Stimulated activated CD8-positive, alpha-beta memory T cell treated with anti-CD3 and anti-CD28 coated beads, Interleukin-7, amount 100 ng/mL, for 48 hours (primary cell): ENCODE data around the gene TRAF3IP1.
"Not testable (repeated sequence)": the region's sequence is repeated elsewhere in the genome, so short reads cannot be mapped to it uniquely, and the experiment has no call there.

Experiments
- DNase-seq, 2 donors: peaks; one replicate each; pipeline ENCODE4 v3.0.0-alpha.2; 2020; ENCODE audit warnings: low read depth in 1 of 2; ENCODE audit errors: extremely low read depth in 1 of 2

The TRAF3IP1 gene

DNA sequence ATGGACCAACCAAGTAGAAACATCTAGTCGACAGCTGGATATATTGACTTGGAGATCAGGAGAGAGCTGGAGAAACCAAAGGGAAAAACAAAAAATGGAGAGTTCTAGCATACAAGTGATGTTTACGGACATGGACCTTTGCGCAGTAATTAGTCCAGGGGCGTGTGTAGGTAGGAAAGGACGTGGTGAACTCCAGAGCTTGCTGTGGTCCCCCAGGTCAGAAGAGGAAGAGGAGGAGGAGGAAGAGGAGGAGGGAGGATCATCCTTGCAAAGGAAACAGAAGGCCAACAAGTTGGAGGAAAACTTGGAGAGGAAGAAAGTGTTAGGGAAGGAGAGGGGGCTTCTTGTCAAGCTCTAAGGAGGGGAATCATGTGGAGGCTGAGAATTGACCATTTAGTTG is 17.5 kb downstream of the TRAF3IP1 start:
- no peak for DNase-seq

DNA sequence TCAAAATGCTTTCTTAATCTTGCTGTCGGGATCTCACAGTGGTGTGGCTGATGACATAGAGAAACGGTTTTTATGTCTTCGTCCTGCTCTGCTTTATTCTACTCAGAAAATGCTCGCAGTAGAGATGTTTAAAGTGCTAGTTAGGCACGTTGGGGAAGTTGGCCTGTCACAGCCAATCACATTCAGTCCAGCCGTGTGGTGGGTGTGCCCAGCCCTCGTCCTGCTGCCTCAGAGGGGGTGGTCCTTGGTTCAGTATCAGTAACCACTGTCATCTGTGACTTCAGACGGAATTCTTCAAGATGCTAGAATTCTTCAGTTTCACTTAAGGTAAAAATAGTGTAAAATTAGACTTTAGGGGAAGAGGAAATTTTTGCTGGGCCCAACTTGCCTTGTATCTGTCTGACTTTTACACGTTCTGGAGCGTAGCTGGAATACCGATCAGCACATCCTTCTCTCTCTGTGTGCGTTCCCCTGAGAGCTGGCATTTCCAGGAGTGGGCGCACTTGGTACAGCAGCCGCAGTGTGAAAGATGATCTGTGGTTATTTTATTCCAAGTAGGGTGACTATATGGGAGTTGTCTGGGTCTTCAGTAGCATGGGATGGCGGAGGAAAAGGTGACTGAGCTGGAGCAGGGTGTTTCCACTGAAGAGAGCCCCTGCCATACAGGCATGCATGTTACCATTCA is 18.5 kb downstream of the TRAF3IP1 start:
- no peak for DNase-seq

DNA sequence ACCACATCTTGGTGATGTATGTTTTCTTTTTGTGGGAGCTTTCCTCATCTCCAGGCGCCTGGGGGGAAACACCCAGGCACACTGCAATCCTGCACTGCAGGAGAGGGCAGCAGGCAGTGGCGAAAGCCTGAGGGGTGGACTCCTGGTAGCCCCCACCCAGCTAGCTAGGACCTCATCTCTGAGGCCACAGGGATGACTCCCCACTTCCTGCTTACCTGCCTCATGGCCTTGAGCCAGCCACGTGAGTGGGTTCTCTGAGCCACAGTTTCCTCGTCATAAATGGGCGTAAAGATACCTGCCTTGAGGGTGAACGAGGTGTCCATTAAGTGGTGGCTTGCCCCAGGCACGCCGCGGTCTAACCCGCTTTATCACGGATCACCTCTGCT is 19.1 kb downstream of the TRAF3IP1 start:
- no peak for DNase-seq

DNA sequence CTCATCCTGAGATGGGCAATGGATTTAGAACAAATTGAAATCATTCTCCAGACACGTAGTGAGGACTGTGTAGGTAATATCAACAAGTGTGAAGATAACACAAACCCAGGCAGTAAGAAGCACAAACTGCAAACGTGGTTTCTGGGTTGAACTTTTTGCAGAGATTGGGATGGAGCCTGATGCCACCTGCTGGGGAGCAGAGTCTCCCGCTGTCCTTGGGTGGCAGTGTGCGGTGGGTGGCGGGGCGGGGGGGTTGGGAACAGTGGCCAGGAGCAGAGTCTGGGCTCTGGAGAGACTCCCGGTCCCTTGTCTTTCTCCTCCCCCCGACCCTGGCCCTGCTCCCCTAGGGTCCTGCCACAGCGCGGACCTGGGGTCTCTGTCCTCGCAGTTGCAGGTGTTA is 19.5 kb downstream of the TRAF3IP1 start:
- no peak for DNase-seq

DNA sequence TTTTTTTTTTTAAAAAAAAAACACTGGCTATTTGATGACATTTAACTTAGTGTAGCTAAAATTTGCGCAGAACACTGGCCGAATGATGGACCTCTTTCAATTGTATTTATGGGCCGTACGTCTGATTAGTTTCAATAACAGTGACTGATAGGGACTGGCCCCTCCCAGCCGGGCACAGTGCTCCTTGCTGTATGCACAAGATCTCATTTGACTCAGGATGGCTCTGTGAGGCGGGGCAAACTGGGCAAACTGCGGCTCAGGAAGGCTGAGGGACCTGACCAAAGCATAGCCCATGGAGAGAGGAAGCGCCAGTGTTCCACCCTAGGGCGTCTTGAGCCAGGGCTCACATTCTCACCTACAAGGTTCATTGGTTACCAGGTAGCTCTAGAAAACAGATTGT is 21.2 kb downstream of the TRAF3IP1 start:
- no peak for DNase-seq

DNA sequence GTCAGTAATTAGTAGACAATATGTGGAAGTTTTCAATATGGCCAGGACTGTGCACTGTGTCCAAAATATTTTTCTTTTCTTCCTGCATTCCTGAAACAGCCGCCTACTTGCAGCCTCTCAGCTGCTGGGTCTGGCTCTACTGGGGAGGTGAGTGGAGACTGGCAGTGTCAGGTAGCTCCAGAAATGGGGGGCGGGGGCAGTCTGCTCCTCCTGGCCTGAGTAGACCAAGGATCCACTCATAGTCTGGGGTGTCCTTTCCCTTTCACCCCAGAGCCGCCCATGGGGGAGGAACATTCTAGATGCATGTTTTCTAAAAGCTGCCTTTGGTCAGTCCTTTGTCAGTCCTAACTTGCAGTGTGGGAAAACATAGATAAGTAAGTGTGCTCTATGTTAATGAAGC is 23.7 kb downstream of the TRAF3IP1 start:
- DNase-seq = no peak

DNA sequence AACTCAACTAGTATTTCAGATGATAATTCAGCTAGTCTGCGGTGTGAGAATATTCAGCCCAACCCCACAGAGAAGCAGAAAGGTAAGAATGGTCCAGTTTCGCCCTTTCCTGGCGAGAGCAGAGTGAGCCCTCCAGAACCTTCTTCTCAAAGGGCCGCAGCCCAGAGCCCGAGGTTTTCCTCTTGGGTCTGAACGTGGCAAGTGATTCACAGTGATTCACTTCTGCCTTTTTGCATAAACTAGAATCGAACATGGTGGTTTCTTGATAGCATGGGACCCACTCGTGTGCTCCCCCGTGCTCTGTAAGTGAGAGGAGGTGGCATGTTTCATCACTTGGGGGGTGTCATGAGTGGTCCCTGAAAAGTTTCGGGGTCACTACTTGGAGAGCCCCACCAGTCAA is 24.2 kb downstream of the TRAF3IP1 start:
- DNase-seq = no peak

DNA sequence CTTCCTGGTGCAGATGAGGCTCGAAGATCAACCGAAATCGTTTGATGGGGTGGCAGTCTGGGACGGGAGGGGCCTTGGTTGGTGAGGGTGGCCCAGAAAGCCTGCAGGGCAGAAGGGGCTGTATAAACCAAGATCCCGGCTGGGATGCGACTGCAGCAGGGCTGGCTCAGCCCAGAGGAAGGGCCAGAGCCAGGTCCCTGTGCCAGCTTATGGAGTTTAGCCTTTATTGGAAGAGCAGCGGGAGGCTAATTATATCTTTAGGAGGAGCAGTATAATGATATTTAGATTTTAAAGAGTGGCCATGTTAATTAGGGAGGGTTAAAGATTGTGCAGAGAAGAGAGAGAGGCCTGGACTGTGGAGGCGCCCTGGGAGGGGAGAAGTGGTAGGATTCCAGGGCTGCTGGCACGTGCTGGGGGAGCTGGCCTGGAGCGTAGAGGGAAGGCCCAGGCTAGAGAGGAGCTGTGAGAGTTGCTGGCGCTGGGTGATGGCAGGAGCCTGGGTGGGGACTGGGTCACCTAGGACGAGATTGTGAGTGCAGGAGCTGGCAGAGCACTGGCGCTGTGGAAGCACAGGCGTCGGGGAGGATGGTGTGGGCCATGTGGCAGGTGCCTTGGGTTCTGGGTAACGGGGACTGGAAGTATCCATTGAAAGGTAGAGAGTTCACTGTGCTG is 25.1 kb downstream of the TRAF3IP1 start:
- no peak for DNase-seq

DNA sequence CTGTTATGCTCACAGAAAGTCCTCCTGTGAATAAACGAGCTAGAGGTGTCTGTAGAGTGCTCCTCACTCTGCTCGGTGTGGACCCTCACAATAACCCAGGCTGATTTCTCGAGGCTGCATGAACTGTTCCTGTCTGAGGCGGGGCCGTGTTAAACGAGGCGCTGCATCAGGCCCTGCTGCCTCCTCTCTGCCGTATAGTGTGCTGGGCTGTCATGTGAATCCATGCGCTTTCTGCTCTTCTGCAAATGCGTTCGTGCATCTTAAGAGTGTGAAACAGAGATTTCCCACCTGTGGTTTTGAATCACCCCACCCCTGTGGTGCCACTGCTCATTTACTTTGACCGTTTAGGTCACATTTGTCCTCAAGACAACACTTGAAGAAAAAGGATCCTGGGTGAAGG is 26.2 kb downstream of the TRAF3IP1 start:
- DNase-seq = no peak

DNA sequence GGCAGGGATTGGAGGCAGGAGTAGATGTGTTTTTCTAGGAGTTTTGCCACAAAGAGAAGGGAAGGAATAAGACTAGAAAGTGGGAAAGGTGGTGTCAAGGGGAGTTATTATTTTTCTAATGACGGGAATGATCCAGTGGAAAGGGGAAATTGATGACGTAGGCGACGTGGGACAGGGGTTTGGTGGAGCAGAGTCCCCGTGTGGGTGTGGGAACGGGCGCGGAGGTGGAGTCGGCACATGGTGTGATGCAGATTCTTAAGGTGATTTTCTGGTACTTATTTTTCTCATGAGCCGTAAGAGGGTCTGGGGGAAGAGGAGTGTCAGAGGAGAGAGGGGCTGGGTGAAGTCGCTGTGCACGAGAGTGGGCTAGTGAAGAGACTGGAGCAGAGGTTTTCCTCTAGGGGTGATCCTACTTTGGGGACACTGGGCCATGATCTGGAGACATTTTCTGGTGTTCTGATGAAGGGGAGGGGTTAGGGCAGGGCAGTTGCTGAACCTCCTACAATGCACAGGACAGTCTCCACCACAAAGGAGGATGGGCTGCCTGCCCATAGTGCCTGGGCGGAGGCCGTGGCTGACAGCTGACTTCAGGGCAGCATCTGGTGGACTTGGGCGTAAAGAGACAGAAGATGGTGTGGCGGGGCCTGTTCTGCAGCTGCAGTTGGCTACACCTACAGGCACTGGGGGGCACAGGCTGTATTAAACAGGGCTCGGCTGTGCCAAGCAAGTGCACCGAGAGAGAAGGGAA is 30.0 kb downstream of the TRAF3IP1 start:
- DNase-seq = no peak

DNA sequence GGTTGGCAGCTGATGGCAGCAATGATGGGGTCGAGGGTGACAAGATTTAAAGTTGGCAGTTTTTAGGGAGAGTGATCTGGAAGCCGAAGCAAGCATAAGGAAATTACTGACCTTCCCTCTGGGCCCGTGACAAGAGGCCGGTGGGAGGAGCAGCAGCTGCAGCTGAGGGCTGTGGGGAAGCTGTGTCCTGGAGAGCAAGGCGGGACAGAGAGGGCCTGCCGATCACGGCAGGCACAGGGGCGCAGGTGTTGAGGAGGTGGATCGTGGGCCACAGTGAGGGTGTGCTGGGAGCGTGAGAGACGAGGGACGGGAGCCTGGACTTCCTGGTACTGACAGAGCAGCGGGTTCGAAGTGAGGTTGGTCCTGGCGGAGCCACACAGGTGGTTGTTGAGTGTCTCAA is 31.0 kb downstream of the TRAF3IP1 start:
- DNase-seq = no peak

DNA sequence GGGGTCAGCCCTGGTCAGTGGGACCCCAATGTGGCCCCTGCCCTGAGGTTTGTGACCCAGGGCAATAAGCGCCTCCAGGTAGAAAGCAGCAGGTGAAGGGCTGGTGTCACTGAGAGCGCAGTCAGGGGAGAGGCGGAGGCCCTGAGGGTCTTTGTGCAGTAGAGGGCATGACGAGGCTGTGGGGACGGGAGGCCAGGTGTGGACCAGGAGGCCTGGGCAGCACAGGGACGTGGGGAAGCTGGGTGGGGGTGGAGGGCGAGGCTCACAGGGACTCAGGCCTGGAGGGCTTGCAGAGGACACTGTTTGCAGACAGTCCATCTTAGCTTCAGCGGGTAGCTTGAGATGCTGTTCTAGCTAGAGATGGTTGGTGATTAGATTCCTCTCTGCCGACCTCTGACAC is 32.0 kb downstream of the TRAF3IP1 start:
- DNase-seq = no peak

DNA sequence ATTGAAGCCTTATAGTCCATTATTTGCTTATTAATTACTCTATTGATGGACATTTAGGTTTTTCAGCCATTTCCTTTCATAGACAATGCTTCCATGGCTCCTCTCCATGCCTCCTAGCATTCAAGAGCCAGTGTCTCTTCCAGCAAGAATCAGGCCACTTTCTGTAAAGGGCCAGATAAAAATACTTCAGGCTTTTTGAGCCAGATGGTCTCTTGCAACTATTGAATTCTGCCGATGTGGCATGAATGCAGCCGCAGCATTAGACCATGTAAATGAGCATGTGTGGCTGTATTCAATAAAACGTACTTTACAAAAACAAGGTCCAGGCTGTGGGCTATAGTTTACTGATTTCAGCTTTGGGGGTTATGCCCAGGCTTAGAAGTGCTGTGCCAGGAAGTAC is 38.5 kb downstream of the TRAF3IP1 start:
- no peak for DNase-seq

DNA sequence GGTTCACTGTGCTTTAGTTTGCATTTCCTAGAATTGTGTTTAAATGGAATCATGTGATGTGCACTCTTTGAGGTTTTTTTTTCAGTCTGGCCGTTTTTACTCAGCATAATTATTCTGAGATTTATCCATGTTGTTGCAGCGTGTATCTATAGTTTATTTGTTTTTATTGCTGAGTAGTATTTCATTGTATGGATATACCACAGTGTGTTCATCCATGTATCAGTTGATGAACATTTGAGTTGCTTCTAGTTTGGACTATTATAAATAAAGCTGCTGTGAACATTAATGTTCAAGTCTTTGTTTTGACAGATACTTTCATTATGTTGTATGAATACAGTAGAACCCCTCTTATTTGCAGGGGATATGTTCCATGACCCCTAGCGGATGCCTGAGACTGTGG is 39.1 kb downstream of the TRAF3IP1 start:
- no peak for DNase-seq

DNA sequence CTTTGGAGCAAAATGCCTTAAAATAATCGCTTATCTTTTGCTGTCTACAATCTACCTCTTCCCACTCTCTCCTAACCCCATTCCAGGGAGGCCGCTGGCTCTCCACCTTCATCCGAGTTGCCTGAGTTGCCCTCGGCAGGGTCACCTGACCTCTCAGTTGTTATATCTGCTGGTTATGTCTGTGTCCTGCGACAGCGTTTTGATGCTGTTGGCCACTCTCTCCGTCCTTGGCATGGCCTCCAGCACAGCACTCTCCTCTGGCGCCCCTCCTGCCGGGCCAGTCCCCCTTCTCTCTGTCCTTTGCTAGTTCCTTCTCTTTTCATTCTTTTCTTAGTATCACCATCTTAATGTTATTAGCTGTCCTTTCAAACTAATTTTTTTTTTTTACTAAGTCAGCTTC is 41.6 kb downstream of the TRAF3IP1 start:
- DNase-seq = no peak

DNA sequence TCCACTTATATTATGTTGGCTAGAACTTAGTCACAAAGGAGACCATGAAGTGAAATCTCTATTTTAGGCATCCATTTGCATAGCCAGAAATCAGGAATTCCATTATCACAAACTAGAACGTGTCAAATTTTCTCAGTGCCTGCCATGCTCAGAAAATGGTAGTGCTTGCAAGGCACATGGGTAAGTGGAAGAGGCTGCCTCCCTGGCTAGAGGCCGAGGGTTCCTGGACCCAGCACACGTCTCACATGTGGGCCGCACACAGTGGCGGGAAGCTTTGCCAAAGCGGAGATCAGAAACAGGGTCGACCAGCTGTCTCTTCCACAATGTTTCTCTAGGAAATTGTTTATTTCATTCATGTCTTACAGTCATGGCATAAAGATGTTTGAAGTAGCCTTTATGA is 42.3 kb downstream of the TRAF3IP1 start:
- no peak for DNase-seq

DNA sequence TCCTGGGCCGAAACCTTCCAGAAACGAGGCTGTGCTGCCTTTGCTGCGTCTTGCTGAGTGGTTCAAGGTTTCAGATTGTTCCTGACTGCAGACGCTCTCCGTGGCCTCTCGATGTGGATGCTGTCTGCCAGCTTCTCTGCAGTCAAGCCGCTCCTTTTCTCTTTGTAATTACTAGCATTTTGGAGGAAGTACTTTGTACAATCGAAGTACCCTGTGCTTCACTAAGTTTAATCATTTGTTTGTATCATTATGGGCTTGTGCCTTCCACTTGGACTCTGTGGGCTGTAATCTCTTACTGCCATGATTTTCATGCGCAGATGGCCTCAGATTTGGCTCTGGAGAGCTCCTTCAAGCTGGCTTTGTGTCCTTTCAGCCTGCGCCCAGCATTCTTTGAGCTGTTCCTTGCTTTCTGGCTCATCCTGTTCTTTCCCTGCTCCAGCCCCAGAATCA is 49.3 kb downstream of the TRAF3IP1 start:
- DNase-seq = no peak

DNA sequence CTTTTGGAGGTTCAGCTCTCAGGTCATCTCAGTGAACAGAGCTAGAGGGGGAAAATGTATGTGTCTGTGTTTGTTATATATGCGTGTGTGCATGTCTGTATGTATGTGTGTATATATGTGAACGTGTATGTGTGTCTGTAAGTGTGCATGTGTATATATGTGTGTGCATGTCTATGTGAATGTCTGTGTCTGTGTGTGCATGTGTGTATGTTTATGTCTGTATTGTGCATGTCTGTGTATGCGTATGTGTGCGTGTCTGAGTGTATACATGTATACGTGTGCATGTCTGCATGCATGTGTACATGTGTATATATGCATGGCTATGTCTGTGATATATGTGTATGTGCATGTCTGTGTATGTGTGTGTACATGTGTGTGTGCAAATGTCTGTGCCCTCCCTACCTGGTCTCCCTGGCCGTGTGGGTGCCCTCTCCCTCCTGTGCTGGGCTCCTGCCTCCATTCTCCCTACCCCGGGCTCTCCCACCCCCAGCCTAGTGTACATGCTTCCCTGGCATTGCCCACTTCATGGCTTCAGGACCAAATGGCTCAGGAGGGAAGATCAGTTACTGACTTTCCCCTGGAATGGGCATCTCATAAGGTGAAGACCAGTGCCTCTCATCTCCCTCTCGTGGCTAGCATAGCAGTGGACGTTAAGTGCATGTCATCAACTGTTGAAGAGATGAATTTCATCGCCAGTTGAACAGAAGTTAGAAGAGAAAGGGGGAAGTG is 49.9 kb downstream of the TRAF3IP1 start:
- no peak for DNase-seq

DNA sequence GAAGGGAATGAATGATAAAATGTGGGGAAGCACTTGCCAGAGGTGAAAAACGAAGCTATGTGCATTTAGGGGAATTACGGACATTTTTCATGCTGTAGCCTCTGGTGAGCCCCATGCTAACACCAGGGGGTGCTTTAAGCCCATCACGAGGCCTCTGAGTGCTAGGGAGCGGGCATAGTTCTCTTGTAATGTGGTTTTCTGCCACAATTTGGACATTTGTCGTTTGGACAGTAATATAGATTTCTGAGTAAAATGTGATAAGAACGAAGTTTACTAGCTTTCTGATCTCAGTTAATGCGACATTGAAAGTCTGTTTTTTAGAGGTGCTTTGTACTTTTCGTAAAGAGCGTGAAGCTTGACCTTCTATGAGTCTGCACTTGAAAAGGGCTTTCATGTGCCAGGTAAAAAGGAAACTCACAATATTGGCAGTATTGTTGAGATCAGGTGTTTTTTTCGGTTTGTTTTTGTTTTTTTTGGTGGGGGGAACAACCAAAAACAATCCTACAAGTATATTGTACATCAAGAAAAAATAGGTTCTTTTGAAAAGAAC is 50.6 kb downstream of the TRAF3IP1 start:
- peak in 1 of 2 donors; percentile 25 for DNase-seq

DNA sequence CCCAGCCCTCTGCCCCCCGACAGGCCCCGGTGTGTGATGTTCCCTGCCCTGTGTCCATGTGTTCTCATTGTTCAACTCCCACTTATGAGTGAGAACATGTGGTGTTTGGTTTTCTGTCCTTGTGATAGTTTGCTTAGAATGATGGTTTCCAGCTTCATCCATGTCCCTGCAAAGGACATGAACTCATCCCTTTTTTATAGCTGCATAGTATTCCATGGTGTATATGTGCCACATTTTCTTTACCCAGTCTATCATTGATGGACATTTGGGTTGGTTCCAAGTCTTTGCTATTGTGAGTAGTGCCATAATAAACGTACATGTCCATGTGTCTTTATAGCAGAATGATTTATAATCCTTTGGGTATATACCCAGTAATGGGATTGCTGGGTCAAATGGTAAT is 52.0 kb downstream of the TRAF3IP1 start:
- DNase-seq = not testable (repeated sequence)

DNA sequence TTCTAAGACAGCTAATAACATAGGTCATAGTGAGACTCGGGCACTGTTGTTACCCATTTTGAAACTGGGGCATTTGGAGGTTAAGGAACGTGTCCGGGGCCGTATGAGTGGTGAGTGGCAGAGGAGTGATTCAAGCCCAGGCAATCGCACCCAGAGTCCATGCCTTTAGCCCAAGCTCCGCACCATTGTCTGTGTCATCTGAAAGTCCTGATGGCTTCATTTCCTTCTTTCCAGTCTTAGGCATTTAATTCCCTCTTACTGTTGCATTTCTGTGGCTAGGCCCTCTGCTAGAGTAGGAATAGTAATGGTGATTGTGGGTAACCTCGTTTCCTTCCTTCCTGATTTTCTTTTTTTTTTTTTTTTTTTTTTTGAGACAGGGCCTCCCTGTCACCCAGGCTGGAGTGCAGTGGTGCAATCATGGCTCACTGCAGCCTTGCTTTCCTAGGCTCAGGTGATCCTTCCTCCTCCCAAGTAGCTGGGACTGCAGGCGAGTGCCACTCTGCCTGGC is 56.6 kb downstream of the TRAF3IP1 start:
- DNase-seq = no peak
